Spleen (tissue), 11 donors: Measurements from ENCODE around the gene AGPAT3. TPM values are rescaled to one million over a fixed set of nuclear protein-coding genes. Genes with fewer than 3 reads are reported as not detected.

Experiments
- DNase-seq: peaks from one replicate; pipeline ENCODE4 v3.0.0-alpha.2; 2020
- H3K27ac ChIP-seq, 8 donors: fragments of 200-600 bp; sonication (generic) in 7 of 8; 1 replicate in 4 of 8; 2 replicates in 4 of 8; pipeline versions ENCODE4 v1.5.0 to v1.8.0; 2016 to 2021; ENCODE audit warnings: inconsistent platforms in 4 of 8, mild to moderate bottlenecking in 4 of 8, moderate library complexity in 1 of 8
- H3K27me3 ChIP-seq, 7 donors: fragments of 200-600 bp; sonication (generic) in 6 of 7; replicated peaks in 1 of 7; 1 replicate in 4 of 7; 2 replicates in 3 of 7; pipeline versions ENCODE4 v1.5.0 to v1.8.0; 2016 to 2021; ENCODE audit warnings: inconsistent platforms in 3 of 7, mild to moderate bottlenecking in 1 of 7
- H3K36me3 ChIP-seq, 6 donors: fragments of 200-600 bp; sonication (generic) in 5 of 6; 1 replicate in 4 of 6; 2 replicates in 2 of 6; pipeline versions ENCODE4 v1.5.0 to v1.8.0; 2016 to 2021; ENCODE audit warnings: inconsistent platforms in 2 of 6
- H3K4me1 ChIP-seq, 6 donors: fragments of 200-600 bp; sonication (generic) in 5 of 6; 1 replicate in 3 of 6; 2 replicates in 3 of 6; pipeline versions ENCODE4 v1.5.0 to v1.8.0; 2016 to 2021; ENCODE audit warnings: inconsistent platforms in 3 of 6
- H3K4me3 ChIP-seq, 8 donors: fragments of 200-600 bp; sonication (generic) in 7 of 8; 1 replicate in 4 of 8; 2 replicates in 4 of 8; pipeline versions ENCODE4 v1.5.0 to v1.8.0; 2016 to 2021; ENCODE audit warnings: inconsistent platforms in 4 of 8, mild to moderate bottlenecking in 4 of 8, moderate library complexity in 2 of 8
- H3K9me3 ChIP-seq, 8 donors: fragments of 200-600 bp; sonication (generic) in 7 of 8; 1 replicate in 4 of 8; 2 replicates in 4 of 8; pipeline versions ENCODE4 v1.5.0 to v1.8.0; 2016 to 2021; ENCODE audit warnings: inconsistent platforms in 4 of 8
- CTCF ChIP-seq, 11 experiments: fragments of 200-600 bp in 7 of 11; fragments of 450-650 bp in 4 of 11; sonication (generic) in 4 of 11; IDR thresholded peaks in 8 of 11; conservative IDR thresholded peaks in 3 of 11; 1 replicate in 7 of 11; 2 replicates in 4 of 11; pipeline versions ENCODE4 v1.4.0 to v1.8.0; 2016 to 2021; ENCODE audit warnings: antibody characterized with exemption in 11 of 11, inconsistent platforms in 4 of 11, mild to moderate bottlenecking in 1 of 11
- POLR2A ChIP-seq, 3 donors: fragments of 450-650 bp; IDR thresholded peaks; one replicate each; pipeline ENCODE4 v1.5.1; 2017; ENCODE audit warnings: antibody characterized with exemption in 3 of 3, mild to moderate bottlenecking in 1 of 3
- POLR2AphosphoS5 ChIP-seq, 3 donors: sonication (generic); formaldehyde crosslinking; IDR thresholded peaks; one replicate each; pipeline ENCODE4 v1.5.1; 2017; ENCODE audit warnings: antibody characterized with exemption in 3 of 3
- WGBS, 5 donors: extraction: QIAGEN DNeasy Blood & Tissue Kit in 3 of 5; methylation state at CpG; one replicate each; pipeline versions ENCODE4 v1.1.5 to v1.1.7; 2013 to 2018; 5-methylcytosine and 5-hydroxymethylcytosine counted together
- intact Hi-C: fragments of 100-400 bp; cut with DNase I; formaldehyde crosslinking; loops from one replicate; pipeline ENCODE4 v1.15.0; 2023; ENCODE audit warnings: low total_unique reads
- polyA plus RNA-seq, 3 donors: library from polyadenylated mRNA; stranded (reverse); fragments of 200-250 nt; gene quantifications; one replicate each; pipeline ENCODE4 v1.2.1, GENCODE V29; 2013
- total RNA-seq, 7 donors: library from RNA; depleted of rRNA in 3 of 7; stranded (reverse); fragments of >200 nt in 3 of 7; fragmentation: NEBNext Ultra II Directional in 4 of 7; extraction: Animal tissue kit (Norgen Biotek cat#: 25700) in 4 of 7; gene quantifications; one replicate each; pipeline versions ENCODE4 v1.1.0 to v1.2.1, GENCODE V29; 2016 to 2021
- donor health status: healthy with polysubstance abuse.
- donor health status: DM: no; HTN: no; CAD: no; lungs with moderate emphysema.
- donor health status: DM: no; HTN: no; CAD: no.
- donor health status: Bipolar disorder and iron deficiency.
- donor health status: healthy.
- donor health status: DM: no; HTN: no; CAD: no.
- donor health status: DM: yes; HTN: yes; CAD: no.

The AGPAT3 gene
- total and polyA plus RNA-seq, 10 donors: 6.9 to 92.0 (median 56.0) TPM

DNA sequence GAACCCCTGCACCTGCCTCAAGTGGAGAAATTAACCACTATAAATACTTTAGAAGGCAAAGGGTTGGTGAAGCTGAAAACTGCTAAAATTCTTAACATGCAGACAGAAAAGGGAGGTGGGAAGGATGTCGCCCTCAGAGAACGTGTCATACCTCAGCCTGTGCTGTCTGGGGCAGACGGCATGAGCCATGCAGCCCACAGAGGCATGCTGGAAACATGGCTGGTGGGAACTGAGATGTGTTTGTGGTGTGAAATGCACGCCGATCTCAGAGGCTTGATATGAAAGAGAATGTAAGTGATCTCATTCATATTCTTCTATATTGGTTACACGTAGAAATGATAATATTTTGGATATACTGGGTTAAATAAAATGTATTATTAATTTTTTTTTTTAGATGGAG, 16.3 kb downstream of the AGPAT3 start:
- intact Hi-C loops: no loop called here
- TF ChIP-seq POLR2AphosphoS5 (IDR thresholded peaks at IDR 0.05): no peak
- TF ChIP-seq CTCF (IDR thresholded peaks at IDR 0.05 in 8 of 11, conservative IDR thresholded peaks at IDR 0.05 in 3 of 11): no peak
- TF ChIP-seq POLR2A (IDR thresholded peaks at IDR 0.05): no peak
- Histone ChIP-seq H3K4me3 (no peak overlapping the region), H3K27ac (no peak overlapping the region), H3K9me3 (no peaks in the 10 kb centered on the region), H3K27me3 (no peaks in the 10 kb centered on the region), H3K36me3 (peaks cover 0 to 41% (median 0%) of the 10 kb centered on the region in 6 donors), H3K4me1 (peaks cover 0 to 85% (median 56%) of the 10 kb centered on the region in 6 donors)
- peak; percentile 3 for DNase-seq
- WGBS, 5 donors: 66 to 80% (median 77%) methylated on average over 6 of the region's 6 CpGs

DNA sequence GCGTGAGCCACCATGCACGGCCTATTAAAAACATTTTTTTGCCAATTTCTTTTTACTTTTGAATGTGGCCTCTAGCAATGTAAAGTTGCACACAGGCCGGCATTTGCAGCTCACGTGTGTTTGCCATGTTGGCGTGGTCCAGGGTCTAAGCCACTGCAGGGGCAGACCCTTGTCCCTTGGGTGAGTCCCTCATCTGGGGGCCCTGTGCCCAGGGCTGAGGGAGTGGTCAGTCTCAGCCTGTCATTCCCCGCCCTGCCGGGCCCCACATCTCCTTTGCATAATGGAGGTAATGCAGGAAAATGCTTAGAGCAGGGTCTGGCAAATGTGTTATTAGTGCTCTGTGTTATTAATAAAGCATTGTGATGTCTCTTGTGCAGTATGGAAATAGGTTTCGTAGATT, 16.9 kb downstream of the AGPAT3 start:
- Histone ChIP-seq H3K27ac (no peak overlapping the region), H3K9me3 (no peaks in the 10 kb centered on the region), H3K36me3 (peaks cover 0 to 42% (median 0%) of the 10 kb centered on the region in 6 donors), H3K4me3 (no peak overlapping the region), H3K27me3 (no peaks in the 10 kb centered on the region), H3K4me1 (peaks cover 0 to 82% (median 56%) of the 10 kb centered on the region in 6 donors)
- WGBS, 5 donors: 94 to 99% (median 96%) methylated on average over 8 of the region's 8 CpGs
- TF ChIP-seq POLR2A (IDR thresholded peaks at IDR 0.05) (no peak), CTCF (IDR thresholded peaks at IDR 0.05 in 8 of 11, conservative IDR thresholded peaks at IDR 0.05 in 3 of 11) (no peak), POLR2AphosphoS5 (IDR thresholded peaks at IDR 0.05) (no peak)
- intact Hi-C loops: no loop called here
- peak; percentile 56 for DNase-seq

- no peak for TF ChIP-seq POLR2AphosphoS5 (IDR thresholded peaks at IDR 0.05)
- no peak for TF ChIP-seq CTCF (IDR thresholded peaks at IDR 0.05 in 8 of 11, conservative IDR thresholded peaks at IDR 0.05 in 3 of 11)
- TF ChIP-seq POLR2A (IDR thresholded peaks at IDR 0.05): no peak
- peaks cover 0 to 50% (median 0%) of the 10 kb centered on the region in 6 donors for H3K36me3 ChIP-seq
- no peaks in the 10 kb centered on the region for H3K9me3 ChIP-seq
- peaks cover 0 to 80% (median 55%) of the 10 kb centered on the region in 6 donors for H3K4me1 ChIP-seq
- peak overlapping the region in 3 of 8 donors; percentile 60 to 77 (median 74) for H3K27ac ChIP-seq
- H3K4me3 ChIP-seq: no peak overlapping the region
- peak; percentile 44 for DNase-seq
- 86 to 93% (median 92%) methylated on average over 3 to 11 of the region's 11 CpGs for WGBS, 5 donors
- intact Hi-C loops: no loop called here
- no peaks in the 10 kb centered on the region for H3K27me3 ChIP-seq
These were observed 18.0 kb downstream of the AGPAT3 start for GRCh38 chr21:43882952-43883545.

GRCh38 chr21:43884012-43884860, 19.2 kb downstream of the AGPAT3 start:
- DNase-seq: peak; percentile 57
- H3K36me3 ChIP-seq: peaks cover 0 to 48% (median 2%) of the 10 kb centered on the region in 6 donors
- H3K4me3 ChIP-seq: no peak overlapping the region
- H3K9me3 ChIP-seq: no peaks in the 10 kb centered on the region
- TF ChIP-seq POLR2A (IDR thresholded peaks at IDR 0.05): no peak
- TF ChIP-seq POLR2AphosphoS5 (IDR thresholded peaks at IDR 0.05): peak in 1 of 3 donors; percentile 15
- TF ChIP-seq CTCF (IDR thresholded peaks at IDR 0.05 in 8 of 11, conservative IDR thresholded peaks at IDR 0.05 in 3 of 11): no peak
- no peaks in the 10 kb centered on the region for H3K27me3 ChIP-seq
- whole genome bisulfite sequencing, 5 donors: 20 to 31% (median 28%) methylated on average over 15 to 16 of the region's 16 CpGs
- intact Hi-C loops: no loop called here
- peak overlapping the region in 6 of 8 donors; percentile 47 to 77 (median 64) for H3K27ac ChIP-seq
- peaks cover 0 to 75% (median 55%) of the 10 kb centered on the region in 6 donors for H3K4me1 ChIP-seq
